ENCODE measurements around the gene PLEKHO2.
A peak's percentile ranks its signal among the peaks of the same experiment; 100 is the strongest.

PLEKHO2 gene

DNA sequence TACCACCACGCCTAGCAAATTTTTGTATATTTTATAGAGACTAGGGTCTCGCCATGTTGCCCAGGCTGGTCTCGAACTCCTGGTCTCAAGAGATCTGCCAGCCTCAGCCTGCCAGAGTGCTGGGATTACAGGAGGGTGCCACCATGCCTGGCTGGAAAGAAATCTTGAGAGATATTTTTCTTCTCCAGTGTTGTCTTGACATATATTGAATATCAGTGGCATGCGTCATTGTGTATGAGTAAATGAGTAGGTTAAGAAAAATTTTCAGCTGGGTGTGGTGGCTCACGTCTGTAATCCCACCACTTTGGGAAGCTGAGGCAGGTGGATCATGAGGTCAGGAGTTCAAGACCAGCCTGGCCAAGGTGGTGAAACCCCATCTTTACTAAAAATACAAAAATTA, 12.7 kb upstream of the PLEKHO2 start:
- DNase-seq, result no peak

DNA sequence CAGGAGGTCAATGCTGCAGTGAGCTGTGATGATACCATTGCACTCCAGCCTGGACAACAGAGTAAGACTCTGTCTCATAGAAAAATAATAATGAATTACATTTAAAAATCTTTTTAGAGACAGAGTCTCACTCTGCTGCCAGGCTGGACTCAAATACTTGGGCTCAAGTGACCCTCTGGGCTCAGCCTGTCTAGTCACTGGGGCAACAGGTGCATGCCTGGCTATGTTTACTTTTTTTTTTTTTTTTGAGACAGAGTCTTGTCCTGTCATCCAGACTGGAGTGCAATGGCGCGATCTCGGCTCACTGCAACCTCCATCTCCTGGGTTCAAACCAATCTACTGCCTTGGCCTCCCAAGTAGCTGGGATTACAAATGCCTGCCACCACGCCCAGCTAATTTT, 8.0 kb upstream of the PLEKHO2 start:
- DNase-seq, result no peak

DNA sequence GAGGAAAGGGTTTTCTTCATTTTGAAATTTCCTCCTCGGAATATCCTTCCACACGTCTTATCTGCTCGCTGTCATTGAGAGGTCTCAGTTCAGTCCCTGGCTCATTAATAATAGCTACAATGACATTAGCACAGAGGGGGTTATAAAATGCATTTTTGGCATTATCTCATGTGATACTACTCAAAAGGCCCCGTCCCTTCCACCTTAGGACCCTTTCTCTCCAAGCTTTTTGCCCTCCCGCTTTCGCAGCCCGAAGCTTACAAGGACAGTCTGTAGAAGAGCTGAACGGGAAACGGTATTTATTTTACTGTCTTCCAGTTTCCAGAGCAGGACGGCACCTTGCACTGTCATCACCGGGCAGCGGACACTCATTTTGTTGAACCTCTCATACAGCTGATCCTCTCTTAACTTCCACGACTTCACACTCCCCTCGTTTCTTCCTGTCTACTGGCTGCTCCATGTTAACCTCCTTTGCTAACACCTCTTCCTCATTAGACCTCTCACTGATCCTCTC, 5.6 kb upstream of the PLEKHO2 start:
- DNase-seq, result no peak

DNA sequence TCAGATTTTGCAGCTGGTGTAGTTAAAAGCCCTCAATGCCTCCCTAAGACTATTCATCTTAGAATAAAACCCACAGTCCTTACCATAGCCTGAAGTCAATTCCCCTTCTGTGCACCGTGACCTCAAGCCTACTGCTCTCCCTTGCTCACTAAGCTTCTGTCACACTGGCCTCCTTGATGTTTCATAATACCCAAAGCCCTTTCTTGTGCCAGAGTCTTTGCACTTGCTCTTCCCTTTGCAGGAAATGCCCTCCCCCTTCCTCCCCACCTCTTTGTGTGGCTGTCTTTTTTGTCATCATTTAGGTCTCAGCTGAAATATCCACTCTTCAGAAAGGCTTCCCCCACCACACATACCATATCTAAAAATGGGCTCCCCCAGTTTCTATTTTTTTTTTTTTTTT, 4.2 kb upstream of the PLEKHO2 start:
- no peak for DNase-seq

DNA sequence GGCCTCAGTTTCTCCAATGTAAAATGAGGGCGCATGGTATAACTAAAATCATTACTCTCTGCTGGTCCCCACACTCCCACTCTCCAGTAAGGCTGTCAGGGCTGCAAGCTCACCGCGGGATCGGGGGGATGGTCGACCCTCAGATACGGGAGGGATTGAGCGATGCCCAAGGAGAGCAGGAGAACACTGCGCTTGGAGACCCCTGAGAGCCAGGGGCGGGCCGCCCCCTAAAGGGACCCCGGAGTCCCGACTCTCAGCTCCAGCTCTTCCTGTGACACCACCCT, 713 bp upstream of the PLEKHO2 start:
- no peak for DNase-seq

DNA sequence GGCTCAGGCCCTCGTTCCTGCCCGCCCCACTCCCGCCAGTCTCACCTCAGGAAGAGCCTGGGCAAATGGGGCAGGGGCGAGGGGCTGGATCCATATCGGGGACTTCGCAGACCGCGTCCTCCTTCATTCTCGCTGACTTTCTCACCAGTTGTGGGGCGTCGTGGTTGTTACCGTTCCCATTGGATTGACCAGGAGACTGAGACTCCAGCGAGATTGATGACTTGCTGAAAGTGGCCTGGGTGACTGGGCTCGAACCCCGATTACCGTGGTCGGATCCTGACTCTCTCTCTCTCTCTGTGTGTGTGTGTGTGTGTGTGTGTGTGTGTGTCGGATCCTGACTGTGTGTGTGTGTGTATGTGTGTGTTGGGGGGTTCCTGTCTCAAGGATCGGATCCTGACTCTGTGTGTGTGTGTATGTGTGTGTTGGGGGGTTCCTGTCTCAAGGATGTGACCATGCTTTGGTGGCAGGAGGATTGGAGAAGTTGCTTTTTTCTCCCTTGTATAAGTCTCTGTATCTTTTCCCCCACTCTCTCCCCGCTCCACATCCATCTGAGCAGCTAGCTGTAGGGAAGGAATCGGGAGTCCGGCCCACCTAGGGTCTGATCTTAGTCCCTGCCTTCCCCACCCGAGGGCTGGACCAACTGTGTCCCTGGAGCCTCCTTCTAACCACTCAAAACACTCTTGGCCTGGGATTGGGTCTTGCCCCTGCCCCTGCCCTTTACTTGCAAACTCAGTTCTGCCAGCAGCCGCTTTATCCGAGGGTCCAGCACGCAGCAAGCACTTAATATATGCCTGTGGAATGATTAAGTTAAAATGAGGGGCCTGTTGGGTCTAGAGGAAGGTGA, 603 bp downstream of the PLEKHO2 start:
- peak in 1 of 2 experiments; percentile 2 for DNase-seq

DNA sequence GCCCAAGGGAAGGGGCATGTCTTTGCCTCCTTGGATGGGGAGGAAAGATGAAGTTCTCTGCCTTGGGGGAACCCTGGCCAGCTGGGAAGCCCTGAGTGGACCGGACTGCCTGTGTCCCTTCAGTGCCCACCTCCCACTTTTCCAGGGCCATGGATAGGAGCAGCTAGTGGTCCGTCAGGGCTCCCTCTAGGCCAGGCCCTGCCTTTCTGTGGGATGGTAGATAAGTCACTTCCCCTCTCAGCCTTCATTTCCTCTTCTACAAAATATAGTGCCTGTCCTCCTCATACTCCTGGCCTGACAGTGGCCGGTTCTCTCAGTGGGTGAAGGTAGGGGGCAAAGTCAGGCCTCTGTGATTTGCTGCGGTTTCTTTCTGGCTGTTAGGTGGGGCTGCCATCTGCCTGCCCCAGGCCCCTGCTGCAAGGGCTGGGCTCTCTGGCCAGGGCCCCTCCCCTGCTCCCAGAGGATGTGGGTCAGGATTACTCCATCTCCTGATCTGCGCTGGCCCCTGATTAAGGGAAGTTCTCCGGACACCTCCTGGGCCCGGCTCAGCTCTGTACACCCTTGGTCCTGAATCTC, 1.4 kb downstream of the PLEKHO2 start:
- DNase-seq, result no peak

DNA sequence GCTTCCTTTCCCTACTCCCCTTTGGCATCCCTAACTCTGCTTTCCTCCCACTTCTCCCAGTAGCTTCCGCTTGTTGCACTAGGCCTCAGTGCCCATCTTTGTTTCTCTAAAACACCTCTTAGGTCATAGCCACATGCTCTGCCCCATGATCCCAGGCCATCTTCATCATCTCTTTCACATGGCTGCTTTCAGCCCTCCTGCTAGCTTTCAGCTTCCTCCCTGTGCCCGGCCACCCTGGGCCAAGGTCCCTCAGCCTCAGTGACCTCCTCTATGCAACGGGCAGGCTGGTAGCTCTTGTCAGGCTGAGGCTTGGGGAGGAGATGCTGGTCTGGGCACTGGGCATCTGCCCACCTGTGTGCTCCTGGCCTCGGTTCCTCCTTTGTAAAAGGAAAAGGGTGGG, 2.3 kb downstream of the PLEKHO2 start:
- no peak for DNase-seq

DNA sequence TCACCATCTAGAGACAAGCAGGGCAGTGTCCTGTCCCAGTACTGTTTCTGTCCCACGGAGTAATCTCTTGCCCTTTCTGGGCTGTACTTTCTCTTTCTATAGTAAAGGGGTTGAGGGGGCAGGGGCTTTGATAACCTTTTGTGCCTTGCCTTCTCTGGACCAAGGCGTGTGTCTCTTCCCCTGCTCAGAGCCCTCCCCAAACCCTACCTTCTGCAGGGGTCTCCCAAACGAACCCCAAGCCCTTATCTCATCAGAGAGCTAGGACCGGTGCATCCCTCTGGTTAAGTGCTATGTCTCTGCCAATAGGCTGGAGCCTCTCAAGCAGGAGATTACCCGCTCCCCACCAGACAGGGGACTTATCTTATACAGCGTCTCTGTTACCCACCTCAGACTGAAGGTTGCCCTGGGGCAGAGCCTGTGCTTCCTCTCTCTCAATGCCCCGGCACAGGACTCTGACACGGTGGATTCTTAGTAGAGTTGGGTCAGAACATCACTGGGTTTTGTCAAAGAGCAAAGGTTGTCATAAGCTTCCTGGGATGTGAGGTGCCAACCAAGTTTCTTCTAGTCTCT, 2.9 kb downstream of the PLEKHO2 start:
- DNase-seq, result no peak

DNA sequence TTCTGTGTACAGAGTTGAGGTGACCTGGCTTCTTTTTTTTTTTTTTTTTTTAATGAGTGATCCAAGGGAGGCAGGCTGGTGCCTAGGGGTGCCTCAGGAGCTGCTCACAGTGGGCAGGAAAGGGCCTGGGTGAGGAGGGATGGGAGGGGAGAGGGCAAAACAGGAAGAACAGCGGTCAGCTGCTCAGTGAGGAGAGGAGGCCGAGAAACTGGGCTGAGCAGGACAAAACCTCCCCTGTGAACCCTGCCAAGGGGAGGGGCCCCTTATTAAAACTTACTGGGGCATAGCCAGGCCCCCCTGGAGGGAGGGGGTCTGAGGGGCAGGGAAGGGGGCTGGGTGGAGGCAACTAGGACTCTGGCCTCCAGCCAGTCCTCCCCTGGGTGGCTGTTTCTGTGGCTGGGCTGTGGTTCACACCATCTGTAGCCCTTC, 3.5 kb downstream of the PLEKHO2 start:
- peak in 1 of 2 experiments; percentile 3 for DNase-seq

DNA sequence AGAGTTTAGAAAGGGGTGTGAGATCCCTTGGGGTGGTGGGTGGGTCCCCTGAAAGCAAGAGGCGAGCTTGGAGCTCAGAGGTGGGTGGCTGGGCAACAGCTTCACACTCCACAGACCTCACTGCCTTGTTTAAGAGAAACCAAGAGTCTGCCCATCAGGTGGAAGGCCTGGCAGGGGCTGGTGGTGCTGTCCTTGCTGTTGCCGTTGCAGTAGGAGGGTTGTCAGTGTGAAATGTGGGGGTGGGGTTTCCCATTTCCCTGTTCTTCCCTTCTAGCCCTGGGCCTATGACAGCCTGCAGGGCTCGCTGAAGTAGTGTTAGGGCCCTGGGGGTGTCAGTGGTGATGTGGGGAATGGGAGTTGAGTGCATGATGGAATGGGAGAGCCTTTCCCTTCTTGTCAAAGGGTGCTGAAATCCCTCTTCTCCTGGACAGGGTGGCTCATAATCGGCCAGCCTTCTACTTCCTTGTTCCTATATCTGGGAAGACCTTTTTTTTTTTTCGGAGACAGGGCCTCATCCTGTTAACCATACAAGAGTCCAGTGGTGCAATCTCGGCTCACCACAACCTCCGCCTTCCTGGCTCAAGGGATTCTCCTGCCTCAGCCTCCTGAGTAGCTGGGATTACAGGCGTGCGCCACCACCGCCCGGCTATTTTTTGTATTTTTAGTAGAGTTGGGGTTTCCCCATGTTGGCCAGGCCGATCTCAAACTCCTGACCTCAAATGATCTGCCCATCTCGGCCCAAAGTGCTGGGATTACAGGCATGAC, 4.3 kb downstream of the PLEKHO2 start:
- no peak for DNase-seq

DNA sequence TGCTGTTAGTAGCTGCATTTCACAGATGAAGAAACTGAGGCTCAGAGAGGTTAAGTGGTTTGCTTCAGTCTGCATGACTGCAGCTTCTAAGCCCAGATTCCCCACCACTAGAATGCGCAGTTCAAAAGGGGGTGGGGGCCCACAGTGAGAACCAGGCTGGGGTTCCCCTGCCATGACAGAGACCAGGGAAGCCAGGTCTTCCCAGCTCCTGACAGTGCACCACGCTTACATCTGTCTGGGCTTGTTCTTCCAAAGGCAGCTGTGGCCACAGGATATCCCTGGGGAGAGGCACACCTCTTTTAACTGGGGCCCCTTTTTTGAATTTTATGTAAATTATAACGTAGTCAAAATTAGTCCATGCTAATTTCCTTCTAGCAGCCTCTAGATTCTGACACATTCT, 5.3 kb downstream of the PLEKHO2 start:
- DNase-seq, result no peak

DNA sequence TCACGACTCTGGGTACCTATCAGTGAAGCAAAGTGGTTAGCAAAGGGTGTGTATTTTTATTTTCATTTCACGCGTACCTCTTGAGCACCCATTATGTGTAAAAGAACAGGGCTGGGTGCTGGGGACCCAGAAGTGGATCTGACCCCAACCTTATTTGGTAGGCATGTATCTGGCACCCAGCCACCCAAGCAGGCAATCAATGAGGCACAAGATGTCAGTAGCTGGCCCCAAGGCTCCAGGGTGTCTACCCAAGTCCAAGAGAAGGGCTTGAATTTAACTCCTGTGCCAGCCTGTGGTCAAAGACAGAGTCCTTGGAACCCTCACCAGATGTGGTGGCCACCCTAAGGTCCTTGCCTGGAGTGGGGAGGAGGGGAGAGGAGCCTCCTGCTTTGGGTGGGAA, 5.7 kb downstream of the PLEKHO2 start:
- no peak for DNase-seq

DNA sequence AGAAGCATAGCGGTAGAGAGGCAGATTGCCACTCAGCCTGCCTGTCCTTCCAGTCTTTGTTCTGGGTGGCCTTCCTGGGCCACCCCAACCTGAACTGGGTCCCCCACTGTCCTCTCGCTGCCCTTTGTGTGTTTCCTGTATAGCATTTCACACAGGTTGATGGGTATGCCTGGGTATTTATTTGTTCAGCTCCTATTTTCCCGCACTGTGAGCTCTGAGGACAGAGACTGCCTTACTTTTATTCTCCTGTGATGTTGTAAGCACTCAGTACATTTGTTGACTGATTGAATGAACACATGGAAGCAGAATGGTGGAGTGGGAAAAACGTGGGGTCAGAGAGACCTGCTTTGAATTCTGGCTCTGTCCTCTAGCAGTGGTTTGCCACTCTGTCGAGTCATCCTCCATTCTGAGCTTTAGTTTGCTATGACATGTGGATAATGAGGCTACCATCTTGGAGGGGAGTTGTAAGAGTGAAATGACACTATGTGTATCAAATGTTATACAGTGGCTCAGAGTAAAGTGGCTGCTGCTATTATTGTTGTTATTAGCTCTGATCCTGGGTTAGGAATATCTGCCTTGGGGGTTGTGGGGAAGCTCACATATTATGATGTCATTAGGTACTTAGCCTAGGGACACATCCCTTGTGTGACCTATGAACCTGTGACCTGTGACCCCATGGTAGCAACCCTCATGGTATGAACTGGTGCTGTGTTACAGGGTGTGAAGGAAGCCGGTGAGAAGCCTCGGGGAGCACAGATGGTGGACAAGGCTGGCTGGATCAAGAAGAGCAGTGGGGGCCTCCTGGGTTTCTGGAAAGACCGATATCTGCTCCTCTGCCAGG, 6.4 kb downstream of the PLEKHO2 start:
- DNase-seq, result no peak

DNA sequence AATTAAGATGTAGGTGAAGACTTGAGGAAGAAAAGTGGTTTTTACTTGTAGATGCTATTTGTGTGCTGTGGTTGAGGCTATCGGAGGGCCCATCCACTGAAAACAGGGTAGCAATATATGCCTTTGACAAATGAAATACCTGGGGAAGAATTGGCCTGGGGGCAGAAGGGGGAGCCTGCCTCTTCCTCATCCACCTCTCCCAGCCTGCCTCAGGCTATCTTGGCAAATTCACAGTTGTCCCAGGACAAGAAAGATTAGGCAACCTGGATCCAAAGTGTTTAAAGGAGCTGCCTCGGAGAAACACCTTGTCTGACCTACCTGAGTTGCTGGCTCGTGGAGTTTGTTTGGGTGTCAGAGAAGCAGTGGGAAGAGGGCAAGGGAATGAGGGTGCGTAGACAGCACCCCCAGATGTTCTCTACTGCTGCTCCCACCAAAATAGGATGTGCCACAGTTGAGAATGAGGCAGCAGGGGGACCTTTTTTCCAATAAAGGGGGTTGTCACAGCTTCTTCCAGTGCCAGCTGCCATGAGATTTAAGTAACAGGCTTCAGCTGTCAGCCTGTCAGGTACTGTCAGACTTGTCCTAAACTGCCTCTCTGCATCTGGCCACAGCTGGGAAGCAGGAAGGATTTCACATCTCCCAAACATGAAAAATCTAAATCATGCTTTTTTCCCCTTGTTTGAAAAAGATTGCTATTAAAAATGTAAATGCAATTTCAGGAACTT, 9.2 kb downstream of the PLEKHO2 start:
- DNase-seq, result no peak

DNA sequence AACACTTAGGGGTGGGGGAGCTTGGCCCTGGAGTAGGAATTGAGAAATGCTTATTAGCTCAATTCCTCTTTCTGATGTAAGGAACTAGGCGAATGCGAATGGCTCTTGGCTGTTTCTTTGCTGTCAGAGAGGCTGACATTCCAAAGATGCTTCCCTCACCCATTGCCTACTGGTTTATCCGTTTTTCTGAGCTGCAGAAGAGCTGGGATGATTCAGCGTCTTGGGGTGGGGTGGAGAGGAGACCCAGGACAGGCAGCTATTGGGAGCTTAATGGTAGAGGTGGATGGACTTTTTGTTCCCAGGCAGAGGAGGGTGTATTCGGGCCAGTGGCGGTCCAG, 9.8 kb downstream of the PLEKHO2 start:
- DNase-seq, result no peak

DNA sequence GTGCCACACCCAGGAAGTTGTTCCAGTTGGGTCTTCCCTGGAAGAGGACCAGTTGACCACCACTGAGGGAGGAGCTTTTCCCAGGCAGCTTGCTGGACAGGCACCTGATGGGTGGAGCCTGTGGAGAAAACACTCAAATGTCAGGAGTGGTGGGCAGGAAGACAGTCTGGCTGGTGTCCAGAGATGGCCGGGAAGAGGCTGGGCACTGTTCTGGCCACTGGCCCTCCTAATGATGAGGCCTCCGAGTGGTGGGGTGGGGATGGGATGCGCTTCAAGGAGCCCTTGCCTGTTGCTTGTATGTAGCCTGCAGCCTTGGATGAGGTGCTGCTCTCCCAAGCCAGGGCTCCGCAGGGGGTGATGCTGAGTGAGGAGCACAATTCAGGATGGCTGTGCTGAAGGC, 12.3 kb downstream of the PLEKHO2 start:
- DNase-seq, result peak in 1 of 2 experiments; percentile 61

DNA sequence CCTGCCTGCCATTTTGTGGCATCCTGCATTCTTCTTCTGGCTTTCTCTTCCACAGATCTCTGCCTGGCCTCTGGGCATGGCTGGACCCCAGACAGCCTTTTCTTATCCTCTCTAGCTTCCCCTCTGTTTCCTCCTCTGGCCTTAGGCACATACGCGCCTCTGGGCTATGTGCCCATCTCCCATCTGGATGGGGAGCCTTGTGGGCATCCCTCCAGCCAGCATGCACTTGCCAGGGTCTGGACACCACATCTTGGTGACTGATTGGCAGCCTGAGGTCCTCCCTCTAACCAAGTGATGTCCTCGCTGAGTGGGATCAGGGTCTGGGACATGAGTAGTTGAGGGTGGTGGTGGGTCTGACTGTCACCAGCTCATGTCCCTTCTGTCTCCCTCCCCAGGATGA, 12.8 kb downstream of the PLEKHO2 start:
- DNase-seq, result peak in 1 of 2 experiments; percentile 82

DNA sequence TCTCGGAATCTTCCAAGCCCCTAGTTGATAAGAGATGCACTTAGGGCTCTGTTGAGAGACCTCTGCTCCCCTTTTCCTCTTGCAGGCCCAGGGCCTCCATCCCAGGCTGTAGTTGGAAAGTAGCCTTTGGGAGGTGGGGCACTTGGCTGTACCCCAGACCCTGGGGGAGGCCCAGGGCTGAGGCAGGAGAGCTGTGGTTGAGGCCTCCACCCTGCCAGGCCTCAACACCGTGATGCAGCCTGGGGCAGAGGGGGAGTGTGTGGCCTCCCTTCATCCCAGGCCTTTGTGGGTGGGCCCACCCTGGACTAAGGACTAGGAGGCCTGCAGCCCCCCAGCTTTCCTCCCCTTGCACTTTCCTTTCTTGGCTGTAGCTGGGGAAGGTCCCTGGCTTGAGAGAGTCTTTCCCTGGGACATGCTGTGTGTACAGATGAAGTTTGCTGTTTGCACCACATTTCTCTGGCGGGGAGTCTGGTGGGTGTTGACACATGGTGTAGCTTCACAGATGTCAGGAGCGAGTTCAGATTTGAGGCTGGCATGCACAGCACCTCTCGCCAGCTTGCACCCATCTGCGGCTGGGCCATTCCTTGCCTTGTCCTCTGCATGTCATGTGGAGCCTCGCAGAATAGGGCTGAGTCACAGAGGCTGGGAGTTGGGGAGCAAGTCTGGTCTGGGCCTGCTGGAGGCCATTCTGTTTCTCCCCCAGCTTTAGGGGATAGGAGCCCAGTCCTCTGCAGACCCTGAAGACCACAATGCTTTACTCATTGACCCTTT, 13.7 kb downstream of the PLEKHO2 start:
- DNase-seq, result peak; percentile 31 to 88

DNA sequence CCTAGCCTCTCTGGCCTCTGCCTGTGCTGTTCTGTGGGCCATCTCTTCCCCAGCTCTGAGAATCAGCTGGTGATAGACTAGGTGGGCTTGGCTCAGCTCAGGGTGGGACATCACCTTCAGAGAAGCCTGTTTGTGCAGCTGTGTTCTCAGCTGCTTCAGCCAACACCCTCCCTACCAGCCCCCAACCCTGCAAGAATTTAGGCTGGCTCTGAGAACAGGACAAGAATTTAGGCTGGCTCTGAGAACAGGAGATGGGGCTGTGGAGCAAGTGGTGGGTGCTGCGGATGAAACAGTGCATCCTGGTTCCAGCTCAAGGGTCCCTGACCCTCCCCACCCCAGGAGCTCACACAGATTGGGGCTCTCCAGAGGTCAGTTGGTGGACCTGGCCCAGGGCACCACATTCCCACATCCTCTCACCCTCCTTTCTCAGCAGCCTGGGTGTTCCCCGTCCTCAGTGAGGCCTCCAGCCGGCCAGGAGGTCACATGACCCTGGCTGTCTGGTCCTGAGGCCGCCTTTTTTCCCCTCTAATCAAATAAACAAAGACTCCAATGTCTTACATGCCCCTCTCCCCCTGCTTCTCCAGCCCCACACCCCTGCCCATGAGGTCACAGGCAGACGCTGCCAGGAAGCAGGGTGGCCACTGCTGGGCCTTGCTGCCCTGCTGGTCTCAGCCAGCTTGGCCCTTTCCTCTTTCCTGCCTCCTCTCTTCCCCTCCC, 14.9 kb downstream of the PLEKHO2 start:
- DNase-seq, result no peak

DNA sequence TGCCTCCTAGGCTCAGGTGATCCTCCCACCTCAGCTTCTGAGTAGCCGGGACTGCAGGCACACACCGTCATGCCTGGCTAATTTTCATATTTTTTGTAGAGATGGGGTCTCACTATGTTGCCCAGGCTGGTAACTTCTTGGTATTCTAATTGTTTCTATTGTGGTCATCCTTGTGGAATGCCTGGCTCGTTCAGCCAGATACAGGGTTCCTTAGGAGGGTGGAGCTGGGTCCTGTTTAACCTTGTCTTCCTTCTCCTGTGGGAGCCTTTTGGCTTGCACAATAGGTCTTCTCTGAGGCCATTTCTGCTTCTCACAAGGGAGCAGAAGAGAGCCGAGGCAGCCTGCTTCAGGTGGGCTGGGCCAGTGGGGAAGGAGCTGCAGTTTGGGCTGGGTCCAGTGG, 15.7 kb downstream of the PLEKHO2 start:
- DNase-seq, result no peak

All from NCI-H446 (cell line).